Stimulated activated CD8-positive, alpha-beta memory T cell treated with anti-CD3 and anti-CD28 coated beads, Interleukin-4, amount 100 ng/mL, for 24 hours (primary cell): ENCODE data around the gene OR6C2.
"Not testable (repeated sequence)": the region's sequence is repeated elsewhere in the genome, so short reads cannot be mapped to it uniquely, and the experiment has no call there.

Experiments
- DNase-seq: peaks from one replicate; pipeline ENCODE4 v3.0.0-alpha.2; 2020; ENCODE audit warnings: low read depth

The OR6C2 gene

GRCh38 chr12:55472264-55472663, 28.4 kb downstream of the OR6C2 start:
- DNase-seq = no peak

DNA sequence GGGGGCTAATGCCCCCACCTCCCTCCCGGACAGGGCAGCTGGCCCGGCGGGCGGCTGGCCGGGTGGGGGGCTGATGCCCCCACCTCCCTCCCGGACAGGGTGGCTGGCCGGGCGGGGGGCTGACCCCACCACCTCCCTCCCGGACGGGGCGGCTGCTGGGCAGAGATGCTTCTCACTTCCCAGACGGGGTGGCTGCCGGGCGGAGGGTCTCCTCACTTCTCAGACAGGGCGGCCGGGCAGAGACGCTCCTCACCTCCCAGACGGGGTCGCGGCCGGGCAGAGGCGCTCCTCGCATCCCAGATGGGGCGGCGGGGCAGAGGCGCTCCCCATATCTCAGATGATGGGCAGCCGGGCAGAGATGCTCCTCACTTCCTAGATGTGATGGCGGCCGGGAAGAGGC, 35.3 kb downstream of the OR6C2 start:
- not testable (repeated sequence) for DNase-seq

DNA sequence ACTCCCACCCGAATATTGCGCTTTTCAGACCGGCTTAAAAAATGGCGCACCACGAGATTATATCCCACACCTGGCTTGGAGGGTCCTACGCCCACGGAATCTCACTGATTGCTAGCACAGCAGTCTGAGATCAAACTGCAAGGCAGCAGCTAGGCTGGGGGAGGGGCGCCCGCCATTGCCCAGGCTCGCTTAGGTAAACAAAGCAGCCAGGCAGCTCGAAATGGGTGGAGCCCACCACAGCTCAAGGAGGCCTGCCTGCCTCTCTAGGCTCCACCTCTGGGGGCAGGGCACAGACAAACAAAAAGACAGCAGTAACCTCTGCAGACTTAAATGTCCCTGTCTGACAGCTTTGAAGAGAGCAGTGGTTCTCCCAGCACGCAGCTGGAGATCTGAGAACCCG, 40.4 kb downstream of the OR6C2 start:
- DNase-seq = not testable (repeated sequence)

GRCh38 chr12:55492078-55492477, 48.2 kb downstream of the OR6C2 start, which contains the start of gene OR6C68:
TSS of gene OR6C68 (plus strand) at chr12:55492378. CDS start at chr12:55492378, 0 bp downstream.
- DNase-seq = no peak

DNA sequence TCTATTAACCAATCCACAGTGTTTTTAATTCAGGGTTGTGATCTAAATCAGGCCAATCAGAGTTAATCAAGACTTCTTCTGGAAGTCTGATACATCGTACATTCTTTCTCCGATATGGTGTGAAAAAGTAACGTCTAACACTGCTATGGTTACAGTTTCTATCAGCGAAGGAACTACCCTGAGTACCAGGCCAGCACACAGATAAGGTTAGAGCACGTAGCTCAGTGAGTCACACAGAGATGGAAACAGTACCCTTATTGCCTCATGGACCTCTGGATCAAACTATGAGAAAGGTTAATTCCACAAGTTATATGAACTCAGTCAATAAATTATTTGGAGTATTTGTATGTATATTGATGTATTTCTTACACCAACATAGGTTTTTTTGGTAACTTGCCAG, 51.6 kb downstream of the OR6C2 start:
- no peak for DNase-seq

DNA sequence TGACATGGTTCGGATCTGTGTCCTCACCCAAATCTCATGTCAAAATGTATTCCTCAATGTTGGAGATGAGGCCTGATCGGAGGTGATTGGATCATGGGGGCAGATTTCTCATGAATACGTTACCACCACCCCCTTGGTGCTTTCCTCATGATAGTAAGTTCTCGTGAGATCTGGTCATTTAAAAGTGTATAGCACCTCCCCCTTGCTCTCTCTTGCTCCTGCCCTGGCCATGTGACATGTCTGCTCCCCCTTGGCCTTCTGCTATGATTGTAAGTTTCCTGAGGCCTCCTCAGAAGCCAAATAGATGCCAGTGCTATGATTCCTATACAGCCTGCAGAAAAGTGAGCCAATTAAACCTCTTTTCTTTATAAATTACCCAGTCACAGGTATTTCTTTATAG, 55.4 kb downstream of the OR6C2 start:
- no peak for DNase-seq

GRCh38 chr12:55499810-55500252, 56.0 kb downstream of the OR6C2 start:
- no peak for DNase-seq

DNA sequence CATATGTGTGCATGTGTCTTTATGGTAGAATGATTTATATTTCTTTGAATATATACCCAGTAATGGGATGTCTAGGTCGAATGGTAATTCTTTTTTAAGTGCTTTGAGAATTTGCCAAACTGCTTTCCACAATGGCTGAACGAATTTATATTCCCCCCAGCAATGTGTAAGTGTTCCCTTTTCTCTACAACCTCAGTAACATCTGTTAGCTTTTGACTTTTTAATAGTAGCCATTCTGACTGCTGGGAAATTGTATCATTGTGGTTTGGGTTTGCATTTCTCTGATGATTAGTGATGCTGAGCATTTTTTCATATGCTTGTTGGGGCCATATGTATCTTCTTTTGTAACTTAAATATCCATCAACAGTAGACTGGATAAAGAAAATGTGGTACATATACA, 57.7 kb downstream of the OR6C2 start:
- DNase-seq = no peak
